HG02610 (cell line): ENCODE measurements around the gene SCUBE3.

ENCODE experiments used
- ATAC-seq: cut with Tn5 transposase; IDR thresholded peaks from one replicate; pipeline ENCODE4 v1.9.1; 2021; ENCODE audit warnings: mild to moderate bottlenecking, moderate library complexity; ENCODE audit not compliant: unreplicated experiment

Gene SCUBE3

DNA sequence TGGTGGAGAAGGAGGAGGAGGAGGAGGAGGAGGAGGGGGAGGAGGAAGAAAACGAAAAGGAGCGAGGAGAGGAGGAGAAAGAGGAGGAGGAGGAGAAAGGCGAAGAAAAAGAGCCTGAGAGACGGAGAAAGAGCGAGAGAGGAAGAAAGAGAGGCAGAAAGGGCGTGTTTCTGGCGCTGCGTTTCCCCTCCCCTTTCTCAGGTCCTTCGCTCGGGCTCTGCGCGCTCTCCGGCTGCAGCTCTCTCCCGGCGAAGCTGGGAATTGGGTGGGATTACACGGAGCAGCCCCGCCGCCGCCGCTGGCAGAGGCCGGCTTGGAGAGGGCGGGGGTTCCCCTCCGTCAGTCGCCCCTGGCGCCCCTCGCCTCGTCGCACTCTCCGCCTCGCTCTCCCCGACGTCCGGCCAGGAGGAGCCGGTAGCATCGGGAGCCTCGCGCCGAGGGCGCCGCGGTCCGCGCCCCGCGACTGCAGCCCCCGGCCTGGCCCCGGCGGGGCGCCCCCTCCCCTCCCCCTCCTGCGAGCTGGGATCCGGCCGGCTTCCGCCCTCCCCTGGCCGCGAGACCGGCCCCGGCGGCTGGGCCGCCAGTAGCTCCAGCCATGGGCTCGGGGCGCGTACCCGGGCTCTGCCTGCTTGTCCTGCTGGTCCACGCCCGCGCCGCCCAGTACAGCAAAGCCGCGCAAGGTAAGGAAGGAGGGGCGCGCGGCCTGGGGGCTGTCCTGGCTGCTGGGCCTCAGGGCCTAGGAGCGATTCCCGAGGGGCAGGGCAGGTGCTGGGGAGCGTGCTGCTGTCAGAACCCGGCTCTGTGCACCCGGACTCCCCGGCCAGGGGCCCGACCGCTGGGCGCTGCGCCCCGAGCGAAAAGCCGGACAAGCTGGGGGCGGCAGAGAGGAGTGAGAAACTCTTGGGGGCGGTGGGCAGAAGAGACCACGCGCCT is at the start of gene SCUBE3:
TSS of gene SCUBE3 (plus strand) at position 133 of the 933 bp plus-strand sequence. CDS start at position 596, 463 bp downstream.
- no peak for ATAC-seq

DNA sequence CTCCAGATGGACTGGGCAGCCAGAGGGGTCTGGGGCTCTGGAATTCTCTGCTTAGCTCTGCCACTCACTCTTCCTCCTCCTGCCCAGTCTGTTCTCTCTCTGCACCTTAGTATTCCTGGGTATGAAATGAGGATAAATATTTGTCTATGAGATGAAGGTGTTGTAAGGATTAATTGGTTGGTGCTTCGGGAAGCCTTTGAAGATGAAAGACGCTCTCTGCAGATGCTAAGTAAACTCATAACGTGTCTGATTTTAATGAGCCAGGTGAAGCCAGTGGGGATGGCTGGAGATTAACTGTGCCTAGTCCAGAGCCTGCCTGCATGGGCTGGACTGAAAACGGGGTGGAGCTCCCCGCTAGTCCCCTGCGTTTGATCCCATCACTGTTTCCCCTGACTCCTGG is 49.5 kb upstream of the SCUBE3 start:
- ATAC-seq = no peak

DNA sequence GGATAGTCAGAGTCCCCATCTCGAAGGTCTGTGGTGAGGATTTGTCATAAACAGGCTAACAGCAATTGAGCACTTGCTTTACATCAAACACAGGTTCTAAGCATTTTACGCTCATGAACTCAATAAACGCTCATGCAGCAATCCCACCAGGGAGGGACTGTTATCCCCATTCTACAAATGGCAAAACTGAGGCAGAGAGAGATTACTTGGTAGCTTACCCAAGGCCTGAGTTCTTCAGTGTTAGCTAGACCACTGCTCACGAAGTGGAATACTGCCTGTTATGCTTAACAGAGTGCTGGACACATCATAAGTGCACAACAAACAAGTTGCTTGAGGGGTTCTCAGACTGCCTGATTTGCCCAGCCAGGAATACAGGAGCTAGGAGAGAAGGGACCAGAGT is 48.9 kb upstream of the SCUBE3 start:
- no peak for ATAC-seq

DNA sequence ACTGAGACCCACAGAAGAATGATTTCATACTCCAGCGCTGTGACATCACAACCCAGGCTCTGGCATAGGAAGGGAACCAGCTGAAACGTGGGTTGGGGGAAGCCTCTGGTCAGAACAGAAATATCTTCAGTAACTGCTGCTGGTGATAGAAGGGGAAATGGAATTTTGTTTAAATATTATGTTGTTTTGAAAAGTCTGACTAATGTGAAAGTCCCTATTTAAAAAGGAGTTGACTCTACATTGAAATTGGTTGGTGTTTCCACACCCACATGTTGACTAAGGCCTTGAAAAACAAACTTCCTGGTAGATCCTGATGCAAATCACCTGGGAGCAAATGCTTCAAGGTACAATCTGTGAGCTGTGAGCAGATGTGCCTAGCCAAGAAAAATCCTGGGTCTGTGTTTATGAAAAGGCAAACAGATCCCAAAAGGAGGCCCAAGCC is 48.1 kb upstream of the SCUBE3 start:
- ATAC-seq = peak; percentile 43

DNA sequence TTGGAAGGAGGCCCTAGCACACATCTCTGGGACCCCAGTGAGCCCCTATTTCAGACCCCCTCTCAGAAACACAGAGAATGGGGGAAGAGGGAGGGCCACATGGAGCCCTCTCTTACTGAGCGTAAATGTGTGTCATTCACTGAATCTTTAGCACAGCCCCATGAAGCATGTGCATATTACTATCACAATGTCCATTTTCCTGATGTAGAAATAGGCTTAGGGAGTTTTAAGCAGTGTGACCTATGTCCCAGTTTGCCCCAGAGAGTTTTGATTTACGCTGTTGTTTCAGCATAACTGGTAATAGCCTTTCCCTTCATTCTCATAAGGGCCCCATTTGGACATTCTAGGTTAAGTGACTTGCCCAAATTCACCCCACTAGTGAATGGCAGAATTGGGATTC is 47.6 kb upstream of the SCUBE3 start:
- no peak for ATAC-seq

DNA sequence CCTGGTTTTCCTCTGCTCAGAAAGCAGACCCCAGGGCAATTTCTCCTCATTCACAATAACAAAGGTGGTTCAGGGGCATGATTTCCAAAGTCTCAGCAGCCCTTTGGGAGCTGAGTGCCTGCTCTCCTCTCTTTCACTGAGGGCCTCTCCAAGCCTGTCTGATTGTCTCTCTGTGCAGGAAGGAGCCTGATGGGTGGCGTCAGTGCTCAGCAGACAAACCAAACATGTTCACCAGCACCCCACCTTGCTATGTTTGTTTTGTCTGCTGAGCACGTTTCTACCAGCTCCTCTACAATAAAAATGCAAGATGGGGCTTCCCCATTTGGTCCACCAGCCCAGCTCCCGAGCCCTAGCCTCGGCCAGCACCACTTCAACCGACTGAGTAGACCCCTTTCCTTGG is 47.2 kb upstream of the SCUBE3 start:
- no peak for ATAC-seq

DNA sequence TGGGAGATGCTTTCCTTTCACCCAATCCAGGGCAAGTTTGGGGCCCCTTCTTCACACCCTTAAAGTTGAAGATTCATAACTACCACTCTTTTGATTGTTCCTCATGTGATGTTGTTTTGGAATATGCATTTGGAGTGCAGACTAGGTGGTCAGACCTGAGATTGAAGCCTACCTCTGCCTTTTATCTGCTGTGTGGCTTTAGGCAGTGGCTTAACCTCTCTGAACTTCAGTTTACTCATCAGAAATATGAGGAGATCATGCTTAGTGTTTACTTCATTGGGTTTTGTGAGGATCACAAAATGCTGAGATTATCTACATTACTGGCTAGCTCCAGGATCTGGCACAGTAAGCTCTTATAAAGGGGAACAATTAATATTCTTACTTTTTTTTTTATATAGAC is 46.3 kb upstream of the SCUBE3 start:
- ATAC-seq = no peak

DNA sequence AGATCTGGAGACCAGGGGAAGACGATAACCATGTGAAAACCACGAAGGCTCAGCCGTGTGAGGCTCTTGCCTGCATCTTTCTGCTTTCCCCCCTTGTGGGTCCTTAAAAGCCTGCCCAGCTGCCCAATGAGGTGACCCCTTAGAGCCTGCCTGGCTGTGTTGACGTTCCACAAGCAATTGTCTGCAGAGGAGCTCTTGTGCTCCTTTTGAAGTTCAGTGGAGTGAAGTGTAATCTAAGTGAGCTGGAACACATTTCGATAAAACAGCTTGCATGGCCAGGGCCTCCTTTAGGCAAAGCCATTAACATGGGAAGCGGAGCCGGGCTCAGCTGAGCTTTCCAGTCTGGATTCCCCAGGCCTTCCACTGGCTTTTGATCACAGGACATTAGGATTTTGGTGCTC is 45.3 kb upstream of the SCUBE3 start:
- ATAC-seq = no peak

DNA sequence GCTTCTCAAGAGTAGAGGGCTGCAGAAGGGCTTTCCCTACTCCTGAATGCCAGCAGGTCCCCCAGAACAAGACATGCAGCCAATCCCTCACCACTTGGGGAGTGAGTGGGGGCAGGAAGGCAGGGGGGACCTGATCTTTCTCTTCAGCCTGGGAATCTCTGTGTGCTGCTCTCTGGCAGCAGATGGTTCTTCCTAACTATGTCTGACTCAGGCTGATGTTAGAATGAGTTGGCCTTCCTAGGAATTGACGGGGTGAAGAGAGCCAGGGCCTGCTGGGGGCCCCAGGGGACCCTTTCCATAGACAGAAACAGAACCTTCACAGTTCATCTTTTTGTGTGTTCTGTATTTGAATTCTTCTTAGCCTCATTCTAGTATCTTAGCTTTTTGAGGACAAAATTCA is 43.6 kb upstream of the SCUBE3 start:
- ATAC-seq = no peak

DNA sequence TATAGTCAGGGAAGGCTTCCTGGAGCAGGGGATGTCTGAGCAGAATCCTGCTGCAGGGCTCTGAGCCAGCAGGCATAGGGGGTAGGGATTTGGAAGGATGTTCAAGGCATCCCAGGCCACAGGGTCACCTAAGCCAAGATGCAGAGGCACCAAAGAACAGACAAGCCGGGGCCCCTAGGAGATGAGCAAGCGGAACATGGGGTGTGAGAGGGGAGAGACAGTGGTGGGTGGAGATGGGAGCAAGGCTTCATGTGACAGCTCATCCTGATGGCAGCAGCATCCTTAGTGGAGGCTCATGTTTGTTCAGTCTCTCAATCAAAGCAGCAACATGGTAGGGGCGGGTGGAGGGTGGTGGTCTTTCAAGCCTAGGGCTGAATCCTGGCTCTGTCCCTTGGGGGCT is 42.9 kb upstream of the SCUBE3 start:
- ATAC-seq = no peak

DNA sequence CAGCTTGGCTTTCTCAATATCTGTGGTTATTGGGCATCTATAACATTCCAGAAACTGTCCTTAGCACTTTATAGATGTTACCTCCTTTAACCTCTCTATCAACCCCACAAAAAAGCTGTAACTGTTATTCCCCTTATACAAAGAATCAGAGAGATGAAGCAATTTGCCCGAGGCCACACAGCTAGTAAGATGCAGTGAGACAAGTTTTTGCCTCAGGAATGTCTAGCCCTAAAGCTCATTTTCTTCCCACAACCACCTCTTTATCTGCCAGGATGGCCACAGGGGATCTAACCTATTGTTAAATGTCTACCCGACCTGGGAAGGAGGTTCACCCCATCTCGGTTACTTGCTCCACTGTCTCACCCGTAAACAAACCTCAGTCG is 40.7 kb upstream of the SCUBE3 start:
- ATAC-seq = no peak

DNA sequence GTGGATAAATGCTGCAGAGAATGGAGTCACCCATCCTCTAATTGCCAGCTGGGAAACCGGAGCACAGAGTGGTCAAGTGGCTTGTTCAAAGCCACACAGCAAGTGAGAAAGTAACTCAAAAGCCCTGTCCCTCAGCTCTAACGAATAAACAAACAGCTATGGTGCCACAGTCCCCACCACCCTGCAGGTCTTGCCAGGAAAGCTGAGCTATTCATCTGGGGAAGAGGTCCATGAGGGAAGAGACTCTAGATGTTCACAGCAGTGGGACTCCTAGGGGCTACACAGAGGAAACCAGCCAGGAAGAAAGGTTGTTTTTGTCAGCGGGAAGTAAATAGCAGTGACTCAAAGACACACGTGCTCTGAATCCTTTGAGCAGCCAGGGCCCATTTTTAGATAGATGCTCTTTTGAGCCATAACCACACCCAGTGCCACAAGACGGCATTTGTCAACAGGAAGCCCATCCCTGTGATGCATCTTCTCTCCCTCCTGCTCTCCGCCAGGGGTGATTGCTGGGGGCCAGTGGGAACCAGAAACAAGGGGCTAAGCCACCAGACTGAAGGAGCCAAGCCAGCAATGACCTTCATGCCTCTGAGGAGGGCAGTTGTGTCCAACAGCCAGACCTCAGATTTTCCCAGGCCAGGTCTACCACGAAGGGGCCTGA is 40.2 kb upstream of the SCUBE3 start:
- ATAC-seq = no peak

DNA sequence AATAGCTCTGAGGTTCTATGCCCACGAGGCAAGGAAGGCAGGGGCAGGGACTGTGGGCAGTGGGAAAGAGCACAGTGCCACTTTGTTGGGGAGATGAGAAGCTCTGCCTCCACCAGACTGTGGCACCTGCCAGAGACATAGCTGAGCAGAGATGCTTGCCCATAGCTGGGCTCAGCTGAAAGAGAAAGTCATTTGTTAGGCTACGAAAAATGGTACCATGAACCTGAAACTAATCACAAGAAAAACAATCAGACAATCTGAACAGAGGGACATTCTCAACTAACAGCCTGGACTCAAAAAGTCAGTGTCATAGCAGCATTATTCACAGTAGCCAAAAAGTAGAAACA is 39.7 kb upstream of the SCUBE3 start:
- ATAC-seq = no peak

DNA sequence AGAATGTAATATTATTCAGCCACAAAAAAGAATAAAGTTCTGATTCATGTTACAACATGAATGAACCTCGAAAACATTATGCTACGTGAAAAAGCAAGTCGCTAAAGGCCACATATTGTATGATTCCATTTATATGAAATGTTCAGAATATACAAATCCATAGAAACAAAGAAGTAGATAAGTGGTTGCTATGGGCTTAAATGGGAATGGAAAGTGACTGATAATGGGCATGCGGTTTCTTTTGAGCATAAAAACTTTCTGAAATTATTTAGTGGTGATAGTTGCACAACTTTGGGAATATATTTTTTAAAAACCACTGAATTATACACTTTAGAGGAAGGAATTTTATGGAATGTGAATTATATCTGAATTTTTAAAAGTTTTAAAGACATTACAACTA is 39.3 kb upstream of the SCUBE3 start:
- ATAC-seq = no peak

DNA sequence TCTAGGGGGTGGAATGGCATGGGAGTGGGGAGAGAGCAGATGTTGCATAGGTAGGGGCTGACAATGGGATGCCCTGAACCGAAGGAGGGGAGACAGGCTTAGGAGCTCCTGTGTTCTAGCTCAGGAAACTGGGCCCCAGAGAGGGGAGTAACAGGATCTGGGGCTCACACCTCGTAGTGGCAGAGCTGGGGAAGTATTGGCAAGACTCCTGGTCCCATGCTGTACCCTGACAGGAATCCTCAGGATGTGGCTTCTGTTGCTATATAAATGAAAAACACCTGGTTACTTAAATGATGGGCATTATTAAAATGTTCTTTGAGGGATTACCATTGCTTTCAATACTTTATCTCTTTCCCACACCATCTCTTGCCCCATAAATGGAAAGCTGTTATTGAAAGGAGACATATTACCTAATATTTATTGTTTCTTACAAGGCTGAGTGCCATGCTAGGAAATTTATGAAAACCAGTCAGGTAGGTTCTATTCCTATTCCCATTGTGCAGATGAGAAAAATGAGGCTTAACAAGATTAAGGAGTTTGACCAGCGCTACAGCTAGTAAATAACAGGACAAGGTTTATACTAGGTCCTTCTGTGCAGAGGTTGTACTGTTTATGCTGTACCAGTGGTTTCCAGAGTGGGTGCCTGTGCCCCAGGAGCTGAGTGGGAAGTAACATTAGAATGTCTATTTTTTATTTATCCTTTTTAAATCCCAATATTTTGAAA is 37.3 kb upstream of the SCUBE3 start:
- no peak for ATAC-seq

DNA sequence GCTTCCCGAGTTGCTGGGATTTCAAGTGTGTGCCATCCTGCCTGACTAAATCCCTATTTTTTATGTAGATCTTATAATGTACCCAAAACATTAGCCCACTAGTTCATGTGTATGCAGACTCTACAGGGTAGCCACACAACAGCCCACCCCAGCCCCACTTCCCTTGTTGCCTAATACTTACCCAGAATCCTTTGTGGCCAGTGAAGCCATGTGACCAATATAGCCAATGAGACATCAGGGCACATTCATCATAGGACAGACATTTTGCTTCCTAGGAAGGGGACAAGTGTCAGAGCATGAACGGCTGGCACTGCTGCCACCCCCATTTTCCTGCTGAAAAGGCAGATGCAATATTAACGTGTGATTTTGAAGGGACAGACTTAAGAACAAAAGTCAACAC is 36.6 kb upstream of the SCUBE3 start:
- no peak for ATAC-seq

DNA sequence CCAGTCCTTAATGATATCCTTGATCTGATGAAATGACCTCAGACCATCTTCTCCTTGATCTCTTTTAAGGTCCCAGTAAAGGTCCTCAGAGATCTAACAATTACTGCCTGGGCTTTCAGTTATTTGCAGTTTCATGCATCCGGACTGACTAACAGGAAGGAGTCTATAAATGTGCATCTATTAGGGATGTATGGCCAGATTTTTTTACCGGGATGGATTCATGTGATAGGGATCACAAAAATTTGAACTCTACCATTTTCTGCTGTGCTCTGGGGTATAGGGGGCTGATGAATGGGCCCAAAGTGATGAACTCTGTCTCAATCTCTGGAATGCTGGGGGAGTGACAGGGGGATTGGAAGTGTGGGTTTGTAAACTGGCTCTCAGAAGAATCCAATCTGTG is 36.2 kb upstream of the SCUBE3 start:
- ATAC-seq = no peak

DNA sequence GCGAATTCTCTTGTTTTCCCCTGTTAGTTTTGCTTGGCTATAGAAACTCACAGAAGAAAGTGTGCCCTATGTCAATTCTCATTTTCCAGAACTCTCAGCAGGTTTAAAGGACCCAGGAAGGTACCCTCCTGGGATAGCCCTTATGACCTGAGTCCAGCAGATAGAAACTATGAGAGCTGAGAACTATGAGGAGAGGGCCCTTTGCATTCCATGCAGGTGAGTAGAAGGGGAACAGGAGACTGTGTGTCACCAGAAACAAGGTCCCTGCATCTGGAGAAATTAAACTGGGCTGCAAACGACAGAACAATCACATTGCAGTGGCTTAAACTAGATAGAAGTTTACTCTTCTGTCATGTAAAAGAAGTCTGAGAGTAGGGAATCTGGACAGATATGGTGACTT is 35.7 kb upstream of the SCUBE3 start:
- ATAC-seq = no peak

DNA sequence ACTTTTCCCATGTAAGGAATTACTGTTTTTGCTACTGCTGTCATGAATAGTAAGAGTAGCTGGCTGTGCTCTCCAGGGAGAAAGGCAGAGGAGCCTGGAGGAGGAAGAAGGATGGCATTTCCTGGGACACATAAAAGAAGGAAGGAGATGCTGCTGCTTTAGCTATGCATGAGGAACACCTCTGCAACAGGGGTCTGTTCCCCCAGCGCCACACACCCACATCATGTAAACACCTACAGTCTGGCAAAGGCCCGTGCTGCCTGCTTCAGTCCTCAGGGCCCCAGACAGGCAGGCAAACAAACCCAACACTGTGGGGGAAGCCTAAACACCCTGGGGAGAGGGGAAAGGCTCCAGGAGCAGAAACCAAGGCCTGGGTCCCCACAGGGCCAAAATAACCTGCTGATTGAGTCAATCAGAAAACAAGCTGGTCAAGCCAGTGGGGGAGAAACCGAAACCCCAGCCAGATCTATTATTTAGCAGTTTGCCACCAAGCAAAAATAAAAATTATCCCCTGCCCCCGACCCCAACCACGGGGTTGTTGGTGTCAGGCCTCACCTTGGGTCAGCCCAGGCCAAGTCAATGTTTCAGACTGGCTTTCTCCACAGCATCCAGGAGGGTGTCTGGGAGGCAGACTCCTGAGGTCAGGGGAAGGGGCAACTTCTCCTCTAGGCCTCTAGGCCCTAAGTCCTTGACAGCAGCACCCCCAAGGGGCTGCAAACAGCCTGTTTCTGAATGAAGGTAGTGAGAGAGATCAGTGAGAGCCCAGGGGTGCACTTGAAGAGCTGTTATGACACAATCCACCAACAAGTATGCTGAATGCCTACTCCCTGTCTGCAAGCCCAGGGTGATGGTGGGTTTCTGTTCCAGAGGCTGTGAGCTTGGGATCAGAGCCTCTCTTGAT is 34.6 kb upstream of the SCUBE3 start:
- ATAC-seq = peak; percentile 70

DNA sequence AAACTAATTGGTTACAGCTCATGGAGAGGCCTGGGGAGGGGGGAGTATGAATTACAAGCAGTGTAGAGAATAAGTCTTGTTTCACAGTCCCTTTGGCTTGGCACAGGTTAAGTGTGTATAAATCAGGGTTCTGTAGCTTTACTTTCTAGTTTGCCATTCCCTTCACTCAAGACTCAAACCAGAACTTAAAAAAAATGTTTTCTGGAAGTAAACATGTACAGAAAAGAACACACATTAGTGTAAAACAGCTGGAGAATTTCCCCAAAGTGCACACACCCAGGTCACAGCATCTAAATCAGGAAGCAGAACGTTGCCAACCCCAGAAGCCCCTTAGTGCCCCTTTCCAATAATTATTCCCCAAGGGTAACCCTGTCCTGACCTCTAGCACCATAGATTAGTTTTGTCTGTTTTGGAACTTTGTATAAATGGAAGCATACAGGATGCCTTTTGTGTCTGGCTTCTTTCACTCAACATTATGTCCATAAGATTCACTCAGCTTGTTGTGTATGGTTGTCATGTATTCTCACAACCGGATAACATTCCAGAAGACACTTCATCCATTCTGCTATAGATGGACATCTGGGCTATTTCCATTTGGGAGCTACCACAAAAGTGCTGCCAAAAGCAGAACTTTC is 33.7 kb upstream of the SCUBE3 start:
- ATAC-seq = no peak
